Cardiac fibroblast (primary cell): ENCODE data around the gene MNX1.

Source experiments
- DNase-seq, 2 donors: peaks; one replicate each; pipeline versions ENCODE4 v3.0.0 to v3.0.0-alpha.2; 2010; ENCODE audit warnings: low read depth in 2 of 2
- H3K4me3 ChIP-seq, 2 donors: replicated peaks in 1 of 2; 1 replicate in 1 of 2; 2 replicates in 1 of 2; pipeline ENCODE4 v1.5.1; 2011; ENCODE audit warnings: low read depth in 2 of 2, low read length in 2 of 2, mild to moderate bottlenecking in 2 of 2, moderate library complexity in 1 of 2
- TF ChIP-seq, protein P1 (sequence below): IDR thresholded peaks from one replicate; pipeline ENCODE4 v1.5.1; 2011; ENCODE audit warnings: low read depth, mild to moderate bottlenecking, low read length, inconsistent platforms

The MNX1 gene

DNA sequence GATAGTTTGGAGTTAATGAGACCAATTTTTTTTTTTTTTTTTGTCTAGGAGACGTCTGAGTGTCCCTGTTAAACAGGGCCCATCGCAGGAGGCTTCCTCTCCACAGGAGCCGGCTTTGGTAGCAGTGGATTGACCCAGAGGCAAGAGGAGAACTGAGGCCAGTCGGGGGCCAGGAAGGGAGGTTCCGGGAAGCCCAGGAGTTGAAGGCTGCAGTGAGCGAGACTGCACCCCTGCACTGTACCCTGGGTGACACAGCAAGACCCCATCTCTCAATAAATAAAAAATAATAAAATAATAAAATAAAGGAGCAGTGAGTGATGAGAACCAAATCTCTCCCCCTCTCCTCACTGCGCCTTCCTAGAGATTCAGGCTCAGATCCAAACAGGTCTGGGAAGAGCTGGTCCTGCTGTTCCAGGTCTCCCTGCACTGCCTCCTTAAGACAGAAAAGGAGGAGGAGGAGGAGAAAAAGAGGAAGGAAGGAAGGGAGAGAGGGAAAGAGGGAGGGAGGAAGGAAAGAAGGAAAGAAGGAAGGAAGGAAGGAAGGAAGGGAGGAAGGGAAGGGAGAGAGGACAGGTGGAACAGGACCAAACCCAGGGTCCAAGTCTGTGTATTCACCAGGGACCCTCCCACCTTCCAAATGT is 3.5 kb downstream of the MNX1 start:
- TF ChIP-seq, protein P1, sequence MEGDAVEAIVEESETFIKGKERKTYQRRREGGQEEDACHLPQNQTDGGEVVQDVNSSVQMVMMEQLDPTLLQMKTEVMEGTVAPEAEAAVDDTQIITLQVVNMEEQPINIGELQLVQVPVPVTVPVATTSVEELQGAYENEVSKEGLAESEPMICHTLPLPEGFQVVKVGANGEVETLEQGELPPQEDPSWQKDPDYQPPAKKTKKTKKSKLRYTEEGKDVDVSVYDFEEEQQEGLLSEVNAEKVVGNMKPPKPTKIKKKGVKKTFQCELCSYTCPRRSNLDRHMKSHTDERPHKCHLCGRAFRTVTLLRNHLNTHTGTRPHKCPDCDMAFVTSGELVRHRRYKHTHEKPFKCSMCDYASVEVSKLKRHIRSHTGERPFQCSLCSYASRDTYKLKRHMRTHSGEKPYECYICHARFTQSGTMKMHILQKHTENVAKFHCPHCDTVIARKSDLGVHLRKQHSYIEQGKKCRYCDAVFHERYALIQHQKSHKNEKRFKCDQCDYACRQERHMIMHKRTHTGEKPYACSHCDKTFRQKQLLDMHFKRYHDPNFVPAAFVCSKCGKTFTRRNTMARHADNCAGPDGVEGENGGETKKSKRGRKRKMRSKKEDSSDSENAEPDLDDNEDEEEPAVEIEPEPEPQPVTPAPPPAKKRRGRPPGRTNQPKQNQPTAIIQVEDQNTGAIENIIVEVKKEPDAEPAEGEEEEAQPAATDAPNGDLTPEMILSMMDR, result no peak
- no peak overlapping the region for H3K4me3 ChIP-seq
- DNase-seq, result no peak

DNA sequence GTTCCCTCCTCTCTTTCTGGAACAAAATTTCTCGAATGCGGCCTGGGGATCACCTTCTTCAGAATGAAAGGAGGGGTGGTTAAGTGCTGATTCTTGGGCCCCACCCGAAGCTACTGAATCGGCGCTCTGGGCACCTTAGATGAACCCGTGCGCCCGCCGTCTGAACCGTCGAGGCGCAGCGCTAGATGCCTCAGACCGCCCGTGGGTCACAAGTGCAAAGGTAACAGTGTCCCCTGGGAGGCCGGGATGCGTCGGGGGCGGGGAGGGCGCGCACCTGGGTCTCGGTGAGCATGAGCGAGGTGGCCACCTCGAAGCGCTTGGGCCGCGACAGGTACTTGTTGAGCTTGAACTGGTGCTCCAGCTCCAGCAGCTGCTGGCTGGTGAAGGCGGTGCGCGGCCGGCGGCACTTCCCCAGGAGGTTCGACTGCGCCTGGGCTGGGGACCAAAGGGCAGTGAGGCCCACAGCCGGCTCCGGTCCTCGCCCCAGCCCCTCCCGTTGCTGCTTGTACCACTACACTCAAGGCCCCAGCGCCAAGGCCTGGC is 4.2 kb downstream of the MNX1 start:
- H3K4me3 ChIP-seq, result no peak overlapping the region
- no peak for DNase-seq
- TF ChIP-seq, protein P1, result no peak

DNA sequence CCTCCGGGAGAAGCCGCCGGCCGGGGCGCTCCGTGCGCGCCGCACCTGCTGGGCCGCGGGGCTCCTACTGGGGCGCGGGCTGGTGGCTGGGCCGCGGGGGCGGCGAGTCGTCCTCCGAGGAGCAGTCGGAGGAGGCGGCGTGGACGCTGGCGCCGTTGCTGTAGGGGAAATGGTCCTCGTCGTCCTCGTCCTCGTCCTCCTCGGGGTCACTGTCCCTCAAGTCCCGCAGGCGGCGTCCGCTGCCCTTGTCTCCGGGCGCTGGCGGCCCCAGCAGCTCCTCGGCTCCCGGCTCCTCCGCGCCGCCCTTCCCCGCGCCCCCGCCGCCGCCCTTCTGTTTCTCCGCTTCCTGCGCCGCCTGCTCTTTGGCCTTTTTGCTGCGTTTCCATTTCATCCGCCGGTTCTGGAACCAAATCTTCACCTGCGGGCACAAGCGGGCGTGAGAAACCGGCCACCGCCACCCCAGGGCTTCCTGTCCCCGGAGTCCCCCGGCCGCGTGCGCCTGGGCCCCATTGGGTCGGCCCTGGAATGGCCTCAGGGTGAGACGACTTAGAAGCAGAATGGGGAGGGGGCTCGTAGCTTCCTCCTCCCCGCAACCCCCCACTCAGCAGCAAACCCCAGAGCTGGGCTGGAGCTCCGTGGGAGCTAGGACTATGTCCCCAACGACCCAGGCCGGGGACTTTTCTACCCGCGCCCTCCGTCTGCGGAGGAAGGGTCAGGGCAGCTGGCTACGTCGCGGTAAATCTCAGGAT is 4.8 kb downstream of the MNX1 start:
- H3K4me3 ChIP-seq, result no peak overlapping the region
- DNase-seq, result no peak
- TF ChIP-seq, protein P1, result no peak

DNA sequence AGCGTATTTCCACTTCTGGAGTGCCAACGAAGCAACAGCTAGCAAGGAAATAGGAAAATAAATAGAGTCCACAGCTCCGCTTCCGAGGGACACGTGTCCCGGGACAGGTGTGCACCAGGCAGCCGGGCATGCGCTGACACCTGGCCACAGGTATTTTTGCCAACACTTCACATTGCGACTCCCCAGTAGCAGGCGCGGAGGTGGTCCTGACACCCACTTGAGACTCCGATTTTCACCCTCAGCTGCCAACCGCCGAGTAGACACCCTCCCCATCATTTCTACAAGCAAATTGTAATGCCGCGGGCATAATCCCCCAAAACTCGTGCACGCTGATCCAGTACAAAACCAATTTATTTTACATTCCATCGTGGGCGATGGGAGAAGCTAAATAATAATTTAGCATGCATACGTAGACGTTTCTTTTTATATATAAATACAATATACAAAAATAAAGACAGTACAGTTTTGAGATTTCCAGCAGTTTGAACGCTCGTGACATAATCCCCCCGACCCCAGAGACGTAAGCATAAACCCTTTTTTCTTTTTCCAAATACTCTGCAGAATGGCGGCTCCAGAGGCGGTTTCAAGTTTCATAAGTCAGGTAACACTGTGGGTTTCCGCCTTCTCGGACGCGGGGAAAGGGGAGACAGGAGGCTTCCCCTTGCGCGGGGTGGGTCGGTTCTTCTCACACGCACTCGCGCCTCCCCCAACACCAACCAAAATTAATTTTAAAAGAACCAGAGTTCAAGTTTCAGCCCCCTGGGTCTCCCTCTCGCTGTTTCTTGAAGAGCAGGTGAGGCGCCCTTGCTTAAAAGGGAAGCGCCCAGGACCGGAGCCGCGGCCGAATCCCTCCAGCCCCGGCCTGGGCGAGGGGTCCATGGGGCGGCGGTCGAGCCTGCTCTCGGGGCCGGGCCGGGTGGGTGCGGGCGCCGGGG is 5.7 kb downstream of the MNX1 start:
- TF ChIP-seq, protein P1, result no peak
- DNase-seq, result no peak
- no peak overlapping the region for H3K4me3 ChIP-seq

DNA sequence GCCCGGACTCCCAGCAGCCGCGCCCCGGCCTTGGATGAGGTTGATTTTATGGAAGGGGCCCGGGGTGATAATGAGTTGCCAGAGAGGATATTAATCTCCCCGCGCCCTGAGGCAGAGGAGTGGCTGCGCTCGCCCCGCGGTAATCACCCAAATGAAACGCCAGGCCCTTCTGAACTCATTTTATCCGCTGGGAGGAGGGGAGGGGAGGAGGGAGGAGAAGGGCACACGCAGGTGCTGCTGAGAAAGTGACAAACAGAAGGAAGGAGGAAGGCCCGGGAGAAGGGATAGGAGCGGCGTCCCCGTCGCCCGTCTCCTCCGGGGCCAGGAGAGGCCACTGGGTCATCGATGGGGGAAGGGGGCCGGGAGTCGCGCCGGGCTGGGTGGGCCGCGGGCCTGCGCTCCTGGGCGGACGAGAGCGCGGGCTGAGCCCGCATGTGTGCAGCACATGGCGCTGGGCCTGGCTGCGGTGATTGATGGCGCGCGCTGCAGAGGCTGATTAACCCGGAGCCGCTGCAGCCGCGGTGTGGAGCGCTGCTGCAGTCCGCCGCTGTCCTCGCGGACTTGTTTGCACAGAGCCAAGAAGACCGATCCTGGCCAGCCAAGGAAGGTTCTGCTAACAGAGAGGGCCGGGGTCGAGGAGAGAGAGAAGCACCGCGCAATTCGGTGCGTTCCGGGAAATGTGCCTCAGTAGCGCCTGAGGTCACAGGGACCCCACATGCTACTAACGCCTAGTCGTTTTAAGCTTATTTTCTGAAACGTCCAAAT is 6.5 kb downstream of the MNX1 start:
- H3K4me3 ChIP-seq, result no peak overlapping the region
- DNase-seq, result peak; percentile 43 to 48

More for the DNA sequence above, 6.5 kb downstream of the MNX1 start:
- TF ChIP-seq, protein P1, result no peak
